22Rv1 (cell line): Measurements from ENCODE around the gene CNTNAP2.

Experiments
- H3K27ac ChIP-seq: fragments of 450-650 bp; 2 replicates; pipeline ENCODE4 v1.5.1; 2017
- CTCF ChIP-seq: fragments of 450-650 bp; IDR thresholded peaks from 2 replicates; pipeline ENCODE4 v1.5.1; 2017; ENCODE audit warnings: mild to moderate bottlenecking
- ZFX ChIP-seq: fragments of 450-650 bp; IDR thresholded peaks from 2 replicates; pipeline ENCODE4 v1.6.1; 2017; ENCODE audit warnings: antibody characterized with exemption, borderline replicate concordance

CNTNAP2 gene

GRCh38 chr7:147569116-147569913 lies 1452.7 kb downstream of the CNTNAP2 start:
- TF ChIP-seq CTCF, result no peak
- no peak for TF ChIP-seq ZFX
- H3K27ac ChIP-seq, result no peak overlapping the region

DNA sequence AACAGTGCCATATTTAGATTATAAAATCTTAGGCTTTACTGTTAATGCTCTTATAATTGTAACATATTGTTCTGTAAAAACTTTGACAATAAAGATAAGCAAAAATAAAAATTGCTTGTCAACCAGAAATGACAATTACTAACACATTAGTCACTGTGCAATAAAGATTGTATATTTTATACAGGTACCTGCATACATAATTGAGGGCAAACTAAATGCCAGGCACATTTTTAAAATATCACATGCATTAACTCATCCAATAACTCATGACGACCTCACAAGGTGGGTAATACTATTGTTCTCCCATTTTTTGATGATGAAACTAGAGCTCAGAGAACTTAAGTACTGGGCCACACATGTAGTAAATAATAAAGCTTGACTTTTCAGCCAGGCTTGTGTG lies 1453.8 kb downstream of the CNTNAP2 start:
- TF ChIP-seq CTCF, result no peak
- H3K27ac ChIP-seq, result no peak overlapping the region

GRCh38 chr7:147571436-147572185 lies 1455.0 kb downstream of the CNTNAP2 start:
- TF ChIP-seq ZFX, result no peak
- no peak for TF ChIP-seq CTCF
- no peak overlapping the region for H3K27ac ChIP-seq

- no peak for TF ChIP-seq CTCF
- H3K27ac ChIP-seq, result no peak overlapping the region
These were observed 1461.6 kb downstream of the CNTNAP2 start for GRCh38 chr7:147578196-147578595.

DNA sequence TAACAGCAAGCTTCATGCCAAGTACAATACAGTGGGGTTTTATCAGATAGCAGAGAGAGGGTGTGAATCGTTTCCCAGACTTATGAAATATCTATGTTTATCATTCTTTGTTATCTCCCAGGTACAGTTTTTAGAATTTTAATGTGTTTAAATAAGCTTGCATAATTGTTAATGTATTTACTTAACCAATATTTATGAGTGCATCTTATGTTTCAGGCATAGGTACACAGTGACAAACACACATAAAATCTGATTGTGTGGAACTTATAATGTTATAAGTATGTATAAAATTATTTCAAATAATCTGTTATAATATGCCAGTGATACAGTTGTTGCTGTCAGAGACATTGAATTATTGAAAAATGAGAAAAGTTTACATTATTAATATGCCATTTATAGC lies 1462.5 kb downstream of the CNTNAP2 start:
- H3K27ac ChIP-seq, result no peak overlapping the region
- TF ChIP-seq CTCF, result no peak
- no peak for TF ChIP-seq ZFX

- no peak overlapping the region for H3K27ac ChIP-seq
- TF ChIP-seq ZFX (no peak), CTCF (no peak)
These were observed 1468.2 kb downstream of the CNTNAP2 start for GRCh38 chr7:147584771-147585193.

GRCh38 chr7:147586110-147586509 lies 1469.5 kb downstream of the CNTNAP2 start:
- H3K27ac ChIP-seq, result no peak overlapping the region
- no peak for TF ChIP-seq ZFX
- TF ChIP-seq CTCF, result no peak
